Brain microvascular endothelial cell (primary cell): ENCODE results near the gene SAFB2.

Source experiments
- DNase-seq: peaks from one replicate; pipeline ENCODE4 v3.0.0-alpha.2; 2020
- H3K27ac ChIP-seq: fragments of 250-450 bp; sonication (Bioruptor Pico); 2 replicates; pipeline ENCODE4 v1.5.1; 2020; ENCODE audit warnings: mild to moderate bottlenecking, moderate library complexity
- H3K27me3 ChIP-seq: fragments of 250-450 bp; sonication (Bioruptor Pico); replicated peaks from 2 replicates; pipeline ENCODE4 v1.5.1; 2020; ENCODE audit warnings: mild to moderate bottlenecking
- H3K36me3 ChIP-seq: fragments of 250-450 bp; sonication (Bioruptor Pico); replicated peaks from 2 replicates; pipeline ENCODE4 v1.5.1; 2020; ENCODE audit warnings: mild to moderate bottlenecking
- H3K4me3 ChIP-seq: 2 replicates; pipeline ENCODE4 v1.5.1; 2011; ENCODE audit warnings: low read depth, mild to moderate bottlenecking, control low read depth, low read length, moderate library complexity
- in situ Hi-C: cut with HindIII; loops from 2 replicates; pipeline ENCODE4 v1.10.0; 2017; ENCODE audit warnings: low sequenced_read_pairs, low pct_ligation_motif_present
- TF ChIP-seq, protein P1 (sequence below): IDR thresholded peaks from 2 replicates; pipeline ENCODE4 v1.5.1; 2011; ENCODE audit warnings: low read depth, mild to moderate bottlenecking, moderate library complexity, low read length, control low read depth, inconsistent platforms; ENCODE audit errors: missing control alignments

Gene SAFB2

DNA sequence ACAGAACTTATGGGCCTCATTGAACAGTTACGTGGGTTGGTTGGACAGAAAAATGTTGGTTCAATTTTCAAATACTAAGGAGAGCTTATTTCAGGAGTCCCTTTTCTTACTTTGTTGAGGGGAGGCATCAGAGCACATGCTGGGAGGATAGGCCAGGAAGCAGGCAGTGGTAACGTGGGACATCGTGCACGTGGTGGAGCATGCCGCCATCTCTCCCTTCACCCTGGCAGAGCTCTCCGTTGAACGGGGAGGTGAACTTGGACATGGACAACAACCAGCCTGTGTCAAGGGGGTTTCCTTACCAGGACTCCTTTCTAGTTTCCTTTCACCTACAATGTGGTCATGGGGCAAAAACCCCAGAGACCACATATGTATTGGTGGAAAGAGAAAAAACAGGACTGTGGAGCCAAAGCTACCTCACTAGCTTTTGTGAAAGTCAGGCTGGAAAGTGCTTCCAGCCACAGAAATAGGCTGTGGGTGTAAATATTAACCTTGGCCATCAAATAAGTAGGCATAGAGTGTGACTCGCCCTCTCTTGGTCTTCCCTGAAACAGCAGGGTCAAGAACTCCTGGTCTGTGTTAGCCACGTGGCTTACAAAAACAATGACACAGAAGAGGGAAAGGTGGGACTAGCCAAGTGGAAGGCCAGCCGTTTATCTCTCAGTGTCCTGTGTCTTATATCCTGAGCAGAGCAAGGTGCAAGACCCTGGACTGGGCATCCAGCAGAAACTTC is 43.4 kb upstream of the SAFB2 start:
- TF ChIP-seq, protein P1, sequence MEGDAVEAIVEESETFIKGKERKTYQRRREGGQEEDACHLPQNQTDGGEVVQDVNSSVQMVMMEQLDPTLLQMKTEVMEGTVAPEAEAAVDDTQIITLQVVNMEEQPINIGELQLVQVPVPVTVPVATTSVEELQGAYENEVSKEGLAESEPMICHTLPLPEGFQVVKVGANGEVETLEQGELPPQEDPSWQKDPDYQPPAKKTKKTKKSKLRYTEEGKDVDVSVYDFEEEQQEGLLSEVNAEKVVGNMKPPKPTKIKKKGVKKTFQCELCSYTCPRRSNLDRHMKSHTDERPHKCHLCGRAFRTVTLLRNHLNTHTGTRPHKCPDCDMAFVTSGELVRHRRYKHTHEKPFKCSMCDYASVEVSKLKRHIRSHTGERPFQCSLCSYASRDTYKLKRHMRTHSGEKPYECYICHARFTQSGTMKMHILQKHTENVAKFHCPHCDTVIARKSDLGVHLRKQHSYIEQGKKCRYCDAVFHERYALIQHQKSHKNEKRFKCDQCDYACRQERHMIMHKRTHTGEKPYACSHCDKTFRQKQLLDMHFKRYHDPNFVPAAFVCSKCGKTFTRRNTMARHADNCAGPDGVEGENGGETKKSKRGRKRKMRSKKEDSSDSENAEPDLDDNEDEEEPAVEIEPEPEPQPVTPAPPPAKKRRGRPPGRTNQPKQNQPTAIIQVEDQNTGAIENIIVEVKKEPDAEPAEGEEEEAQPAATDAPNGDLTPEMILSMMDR, result peak; percentile 59
- H3K36me3 ChIP-seq, result peaks cover 79% of the 10 kb centered on the region
- DNase-seq, result peak; percentile 74

DNA sequence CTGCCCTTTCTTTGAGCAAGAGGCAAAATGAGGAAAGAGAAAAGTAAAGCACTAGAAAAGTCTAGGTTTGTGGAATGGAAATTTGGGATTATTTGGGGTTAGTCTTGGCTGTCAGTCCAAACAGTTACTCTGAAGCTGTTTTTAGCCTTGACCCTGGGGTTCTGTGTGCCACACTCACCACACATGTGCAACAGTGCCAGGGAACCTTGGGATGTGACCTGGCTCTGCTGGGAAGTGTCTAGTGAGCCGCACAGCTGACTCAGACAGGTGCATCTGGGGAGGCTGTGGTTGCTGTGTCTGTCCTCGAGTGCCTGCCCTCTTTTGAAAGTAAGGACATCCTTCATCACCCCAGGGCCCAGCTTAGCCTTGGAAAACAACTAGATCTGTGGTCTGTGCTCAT is 41.9 kb upstream of the SAFB2 start:
- DNase-seq, result no peak
- H3K27me3 ChIP-seq, result no peaks in the 10 kb centered on the region
- TF ChIP-seq, protein P1, result no peak
- in situ Hi-C loops, result no loop called here
- H3K4me3 ChIP-seq, result no peak overlapping the region
- no peak overlapping the region for H3K27ac ChIP-seq
- H3K36me3 ChIP-seq, result peaks cover 83% of the 10 kb centered on the region

More for the DNA sequence above, 43.4 kb upstream of the SAFB2 start:
- Histone ChIP-seq H3K27ac (no peak overlapping the region), H3K4me3 (no peak overlapping the region), H3K27me3 (no peaks in the 10 kb centered on the region)
- in situ Hi-C loops, result no loop called here

DNA sequence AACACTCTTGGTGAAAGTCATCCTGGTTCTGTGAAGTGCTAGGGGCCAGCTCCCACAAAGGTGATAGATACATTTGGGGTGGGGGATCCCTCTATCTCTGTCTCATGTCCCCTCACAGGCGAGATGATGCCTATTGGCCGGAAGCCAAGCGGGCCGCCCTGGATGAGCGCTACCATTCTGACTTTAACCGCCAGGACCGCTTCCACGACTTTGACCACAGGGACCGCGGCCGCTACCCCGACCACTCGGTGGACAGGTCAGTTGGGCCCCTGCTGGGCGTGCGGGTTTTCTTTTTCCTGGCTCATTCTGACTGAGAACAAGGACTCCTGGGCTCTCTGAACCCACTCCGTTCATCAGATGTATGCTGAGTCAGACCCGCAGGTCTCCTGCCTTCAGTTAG is 41.3 kb upstream of the SAFB2 start:
- Histone ChIP-seq H3K4me3 (no peak overlapping the region), H3K36me3 (peaks cover 82% of the 10 kb centered on the region), H3K27me3 (no peaks in the 10 kb centered on the region), H3K27ac (no peak overlapping the region)
- in situ Hi-C loops, result no loop called here
- DNase-seq, result no peak
- TF ChIP-seq, protein P1, result no peak

DNA sequence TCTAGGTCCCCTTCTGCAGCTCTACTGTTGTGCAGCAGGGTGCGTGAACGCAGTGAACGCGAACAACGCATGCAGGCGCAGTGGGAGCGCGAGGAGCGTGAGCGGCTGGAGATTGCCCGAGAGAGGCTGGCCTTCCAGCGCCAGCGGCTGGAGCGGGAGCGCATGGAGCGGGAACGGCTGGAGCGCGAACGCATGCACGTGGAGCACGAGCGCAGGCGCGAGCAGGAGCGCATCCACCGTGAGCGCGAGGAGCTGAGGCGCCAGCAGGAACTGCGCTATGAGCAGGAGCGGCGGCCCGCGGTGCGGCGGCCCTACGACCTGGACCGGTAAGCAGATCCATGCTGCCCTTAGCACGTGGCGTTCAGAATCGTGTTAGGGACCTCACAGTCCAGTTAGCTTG is 38.9 kb upstream of the SAFB2 start:
- Histone ChIP-seq H3K36me3 (peaks cover 85% of the 10 kb centered on the region), H3K4me3 (no peak overlapping the region), H3K27me3 (no peaks in the 10 kb centered on the region), H3K27ac (no peak overlapping the region)
- in situ Hi-C loops, result no loop called here
- TF ChIP-seq, protein P1, result no peak
- no peak for DNase-seq

DNA sequence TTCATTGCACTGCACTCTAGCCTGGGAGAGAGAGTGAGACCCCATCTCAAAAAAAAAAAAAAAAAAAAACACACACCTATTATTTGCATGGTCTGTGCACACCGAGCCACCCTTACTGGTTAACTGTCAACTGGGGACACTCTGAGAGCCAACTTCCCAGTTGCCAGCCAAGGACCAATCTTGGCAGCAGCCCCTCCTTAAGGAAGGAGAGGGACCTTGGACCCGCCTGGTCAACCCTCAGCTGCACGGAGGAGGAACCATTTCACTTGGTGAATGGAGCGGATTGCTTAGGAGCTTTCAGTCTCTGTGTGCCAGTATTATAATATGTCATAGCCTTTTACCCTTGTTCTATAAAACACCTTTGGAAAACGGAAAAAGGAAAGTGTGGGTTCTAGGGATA is 32.8 kb upstream of the SAFB2 start:
- peaks cover 84% of the 10 kb centered on the region for H3K36me3 ChIP-seq
- DNase-seq, result no peak
- in situ Hi-C loops, result no loop called here
- H3K27me3 ChIP-seq, result no peaks in the 10 kb centered on the region
- TF ChIP-seq, protein P1, result no peak
- H3K4me3 ChIP-seq, result no peak overlapping the region
- H3K27ac ChIP-seq, result no peak overlapping the region

DNA sequence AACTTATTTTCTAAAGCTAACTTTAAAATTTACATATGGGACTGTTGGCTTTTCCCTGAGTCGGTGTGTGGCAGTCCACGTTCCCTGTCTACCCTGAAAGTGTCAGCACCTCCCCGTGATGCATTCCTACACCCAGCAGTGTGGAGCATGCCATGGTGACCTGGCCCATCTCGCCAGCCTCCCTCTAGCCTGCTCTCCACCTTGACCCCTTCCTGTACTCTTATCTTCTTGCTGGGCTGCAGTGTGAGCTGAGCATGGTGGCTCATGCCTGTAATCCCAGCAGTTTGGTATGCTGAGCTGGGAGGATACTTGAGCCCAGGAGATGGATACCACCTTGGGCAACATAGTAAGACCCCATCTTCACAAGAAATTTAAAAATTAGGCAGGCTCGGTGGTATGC is 32.4 kb upstream of the SAFB2 start:
- TF ChIP-seq, protein P1, result no peak
- no peak for DNase-seq
- Histone ChIP-seq H3K27ac (no peak overlapping the region), H3K4me3 (no peak overlapping the region), H3K36me3 (peaks cover 88% of the 10 kb centered on the region), H3K27me3 (no peaks in the 10 kb centered on the region)
- in situ Hi-C loops, result no loop called here
